PC-9 (cell line): Measurements from ENCODE around the gene TH. TPM values are rescaled to one million over a fixed set of nuclear protein-coding genes. Genes with fewer than 3 reads are reported as not detected.
A peak's percentile ranks its signal among the peaks of the same experiment; 100 is the strongest.

Experiments used
- BruUV-seq: library from RNA; stranded (reverse); fragments of 400-500 nt; replicated peaks from 2 replicates; lab custom pipeline; 2021; lab: Mats Ljungman, UMichigan
- CTCF ChIA-PET: fragments of 300-600 bp; sonication (Branson Sonifier 250); formaldehyde crosslinking; loops from one replicate; lab custom pipeline; 2022; ENCODE audit warnings: antibody characterized with exemption; lab: Charles Lee
- POLR2A ChIA-PET: fragments of 300-600 bp; sonication (Branson Sonifier 250); formaldehyde crosslinking; loops from one replicate; lab custom pipeline; 2022; ENCODE audit warnings: antibody characterized with exemption; ENCODE audit not compliant: unreplicated experiment; lab: Charles Lee
- DNase-seq, 2 experiments: peaks; one replicate each; pipeline versions ENCODE4 v3.0.0 to v3.0.0-alpha.2; 2015 to 2022; ENCODE audit warnings: mixed read lengths in 1 of 2
- H2AFZ ChIP-seq: fragments of 200-600 bp; sonication (generic); 2 replicates; pipeline ENCODE4 v1.8.1; 2017; ENCODE audit warnings: antibody characterized with exemption
- H3F3A ChIP-seq: fragments of 200-600 bp; sonication (generic); 2 replicates; pipeline ENCODE4 v1.8.1; 2017; ENCODE audit warnings: antibody characterized with exemption, mild to moderate bottlenecking, low read depth; ENCODE audit not compliant: insufficient read depth
- H3K27ac ChIP-seq: fragments of 200-600 bp; sonication (generic); 2 replicates; pipeline ENCODE4 v1.6.1; 2016; ENCODE audit warnings: mixed run types
- H3K27me3 ChIP-seq: fragments of 200-600 bp; sonication (generic); 2 replicates; pipeline ENCODE4 v1.6.1; 2016; ENCODE audit warnings: low read depth, mixed run types; ENCODE audit not compliant: insufficient read depth
- H3K36me3 ChIP-seq: fragments of 200-600 bp; sonication (generic); 2 replicates; pipeline ENCODE4 v1.6.1; 2016; ENCODE audit warnings: low read depth, mixed run types
- H3K4me1 ChIP-seq: fragments of 200-600 bp; sonication (generic); replicated peaks from 2 replicates; pipeline ENCODE4 v1.6.1; 2016; ENCODE audit warnings: mixed run types; ENCODE audit not compliant: insufficient read depth
- H3K4me2 ChIP-seq: fragments of 200-600 bp; sonication (generic); 2 replicates; pipeline ENCODE4 v1.6.1; 2017; ENCODE audit warnings: mixed run types
- H3K4me3 ChIP-seq: fragments of 200-600 bp; sonication (generic); 2 replicates; pipeline ENCODE4 v1.6.1; 2016; ENCODE audit warnings: mixed run types
- H3K79me2 ChIP-seq: fragments of 200-600 bp; sonication (generic); 2 replicates; pipeline ENCODE4 v1.6.1; 2017; ENCODE audit warnings: low read depth, mixed run types
- H3K9me2 ChIP-seq: fragments of 200-600 bp; sonication (generic); 2 replicates; pipeline ENCODE4 v1.8.1; 2017; ENCODE audit warnings: mild to moderate bottlenecking; ENCODE audit not compliant: insufficient read depth
- H3K9me3 ChIP-seq: fragments of 200-600 bp; sonication (generic); 2 replicates; pipeline ENCODE4 v1.8.1; 2016; ENCODE audit warnings: low read depth; ENCODE audit not compliant: insufficient read depth
- H4K20me1 ChIP-seq: fragments of 200-600 bp; sonication (generic); 2 replicates; pipeline ENCODE4 v1.8.1; 2017; ENCODE audit not compliant: insufficient read depth
- EZH2 ChIP-seq: fragments of 200-600 bp; sonication (generic); IDR thresholded peaks from 2 replicates; pipeline ENCODE4 v1.8.0; 2017; ENCODE audit warnings: antibody characterized with exemption, low read depth
- intact Hi-C: fragments of 100-400 bp; cut with micrococcal nuclease; formaldehyde crosslinking; loops from one replicate; pipeline ENCODE4 v1.10.0; 2022; ENCODE audit not compliant: unreplicated experiment
- total RNA-seq: library from RNA; stranded (reverse); gene quantifications from 2 replicates; pipeline ENCODE4 v1.2.3, GENCODE V29; 2021
- TF ChIP-seq, protein P1 (sequence below): fragments of 200-600 bp; sonication (generic); conservative IDR thresholded peaks from 2 replicates; pipeline ENCODE4 v1.6.1; 2017; ENCODE audit warnings: mixed run types, antibody characterized with exemption, mild to moderate bottlenecking, moderate library complexity

The TH gene
- total RNA-seq, 1 experiment from 2014 or later, result 2.2 TPM

DNA sequence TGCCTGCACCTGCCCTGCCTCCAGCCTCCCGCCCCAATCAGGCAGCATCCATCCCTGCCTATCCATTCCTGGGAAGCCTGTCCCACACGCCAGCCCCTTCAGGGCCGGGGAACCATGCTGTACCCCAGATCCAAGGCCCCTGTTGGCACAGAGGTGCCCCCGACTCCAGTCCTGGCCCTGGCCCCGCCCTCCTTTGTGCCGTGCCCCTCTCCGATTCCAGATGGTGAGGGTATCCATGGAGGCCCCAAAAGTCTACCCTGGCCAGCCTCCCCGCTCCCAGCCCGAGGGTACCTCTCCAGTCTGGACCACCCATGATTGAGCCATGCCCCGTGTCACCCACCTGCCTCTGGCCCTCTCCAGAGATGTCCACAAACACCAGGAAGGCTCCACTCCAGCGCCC is 2.7 kb upstream of the TH start:
- Histone ChIP-seq H3K4me1 (peaks cover 37% of the 10 kb centered on the region), H3K9me3 (no peaks in the 10 kb centered on the region), H3K4me2 (no peak overlapping the region), H3F3A (peaks cover 13% of the 10 kb centered on the region; the same call in 1 of the 2 replicates), H3K79me2 (no peaks in the 10 kb centered on the region), H3K36me3 (no peaks in the 10 kb centered on the region), H3K27ac (no peak overlapping the region), H3K27me3 (no peaks in the 10 kb centered on the region), H3K9me2 (no peaks in the 10 kb centered on the region), H2AFZ (no peak overlapping the region), H3K4me3 (no peak overlapping the region), H4K20me1 (no peaks in the 10 kb centered on the region)
- no peak for DNase-seq
- POLR2A ChIA-PET, result no interaction called here
- TF ChIP-seq, protein P1, sequence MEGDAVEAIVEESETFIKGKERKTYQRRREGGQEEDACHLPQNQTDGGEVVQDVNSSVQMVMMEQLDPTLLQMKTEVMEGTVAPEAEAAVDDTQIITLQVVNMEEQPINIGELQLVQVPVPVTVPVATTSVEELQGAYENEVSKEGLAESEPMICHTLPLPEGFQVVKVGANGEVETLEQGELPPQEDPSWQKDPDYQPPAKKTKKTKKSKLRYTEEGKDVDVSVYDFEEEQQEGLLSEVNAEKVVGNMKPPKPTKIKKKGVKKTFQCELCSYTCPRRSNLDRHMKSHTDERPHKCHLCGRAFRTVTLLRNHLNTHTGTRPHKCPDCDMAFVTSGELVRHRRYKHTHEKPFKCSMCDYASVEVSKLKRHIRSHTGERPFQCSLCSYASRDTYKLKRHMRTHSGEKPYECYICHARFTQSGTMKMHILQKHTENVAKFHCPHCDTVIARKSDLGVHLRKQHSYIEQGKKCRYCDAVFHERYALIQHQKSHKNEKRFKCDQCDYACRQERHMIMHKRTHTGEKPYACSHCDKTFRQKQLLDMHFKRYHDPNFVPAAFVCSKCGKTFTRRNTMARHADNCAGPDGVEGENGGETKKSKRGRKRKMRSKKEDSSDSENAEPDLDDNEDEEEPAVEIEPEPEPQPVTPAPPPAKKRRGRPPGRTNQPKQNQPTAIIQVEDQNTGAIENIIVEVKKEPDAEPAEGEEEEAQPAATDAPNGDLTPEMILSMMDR, result no peak
- no peak for TF ChIP-seq EZH2
- intact Hi-C loops, result no loop called here
- no TSS peak for BruUV-seq
- CTCF ChIA-PET, result no interaction called here

DNA sequence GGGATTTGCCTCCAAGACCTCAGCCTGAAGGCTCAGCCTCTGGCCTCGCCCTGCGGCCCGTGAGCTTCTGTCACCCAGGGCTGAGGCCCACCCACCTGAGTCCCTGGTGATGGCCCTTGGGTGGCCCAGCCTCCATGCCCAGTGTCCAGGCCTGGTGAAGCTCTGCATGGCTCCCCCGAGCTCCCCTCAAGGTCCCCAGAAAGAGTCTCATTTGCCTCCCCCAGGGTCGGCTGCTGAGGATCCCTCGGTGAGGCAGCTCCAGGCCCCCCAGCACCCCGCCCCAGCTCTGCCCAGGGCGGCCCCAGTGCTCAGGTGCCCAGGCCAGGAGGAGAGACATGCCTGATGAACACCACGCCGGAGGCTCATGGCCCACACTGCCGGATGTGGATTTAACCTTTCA is 2.1 kb upstream of the TH start:
- Histone ChIP-seq H3K27me3 (no peaks in the 10 kb centered on the region), H3F3A (peaks cover 11% of the 10 kb centered on the region; the same call in 1 of the 2 replicates), H3K27ac (no peak overlapping the region), H3K9me2 (no peaks in the 10 kb centered on the region), H3K4me3 (no peak overlapping the region), H4K20me1 (no peaks in the 10 kb centered on the region), H3K4me1 (peaks cover 39% of the 10 kb centered on the region), H3K79me2 (no peaks in the 10 kb centered on the region), H3K4me2 (no peak overlapping the region), H3K9me3 (no peaks in the 10 kb centered on the region), H3K36me3 (no peaks in the 10 kb centered on the region), H2AFZ (no peak overlapping the region)
- CTCF ChIA-PET, result no interaction called here
- intact Hi-C loops, result no loop called here
- BruUV-seq, result no TSS peak
- TF ChIP-seq, protein P1, result no peak
- TF ChIP-seq EZH2, result no peak
- DNase-seq, result no peak
- POLR2A ChIA-PET, result no interaction called here

DNA sequence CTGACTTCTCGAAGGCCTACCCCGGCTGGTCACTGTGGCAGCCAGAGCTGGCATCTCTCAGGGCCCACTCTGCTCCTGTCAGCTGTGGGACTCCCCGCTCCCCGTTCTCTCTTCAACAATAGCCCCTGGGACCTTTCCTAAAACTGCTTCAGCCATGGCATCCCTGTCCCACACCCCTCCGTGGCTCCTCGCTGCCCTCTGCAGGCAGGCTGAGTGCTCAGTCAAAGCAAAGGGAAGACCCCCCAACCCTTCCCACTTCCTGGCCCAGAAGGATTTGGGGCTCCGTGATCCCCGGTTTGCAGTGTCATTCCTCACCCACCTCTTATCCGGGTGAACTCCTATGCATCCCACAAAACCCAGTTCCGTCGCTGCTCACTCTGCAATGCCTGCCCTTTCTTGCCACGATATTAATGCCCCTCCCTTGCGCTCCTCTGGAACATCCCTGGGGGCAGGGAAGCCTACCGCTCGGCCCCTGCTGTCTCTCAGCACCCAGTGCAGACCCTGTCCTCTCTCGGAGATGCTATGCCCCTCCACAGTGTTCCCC is 1.6 kb upstream of the TH start:
- no peak for DNase-seq
- no peak overlapping the region for H2AFZ ChIP-seq
- H3K9me3 ChIP-seq, result no peaks in the 10 kb centered on the region
- H3K79me2 ChIP-seq, result no peaks in the 10 kb centered on the region
- ChIA-PET POLR2A (no interaction called here), CTCF (no interaction called here)
- H3K4me1 ChIP-seq, result peaks cover 40% of the 10 kb centered on the region
- H3K27me3 ChIP-seq, result no peaks in the 10 kb centered on the region
- no peaks in the 10 kb centered on the region for H4K20me1 ChIP-seq
- no peaks in the 10 kb centered on the region for H3K9me2 ChIP-seq
- no peak for TF ChIP-seq EZH2
- TF ChIP-seq, protein P1, result peak; percentile 49; the same call in 1 of the 2 replicates
- no peak overlapping the region for H3K4me2 ChIP-seq
- intact Hi-C loops, result no loop called here
- no TSS peak for BruUV-seq
- no peak overlapping the region for H3K4me3 ChIP-seq
- H3K36me3 ChIP-seq, result no peaks in the 10 kb centered on the region
- H3K27ac ChIP-seq, result no peak overlapping the region
- H3F3A ChIP-seq, result peaks cover 10% of the 10 kb centered on the region; the same call in 1 of the 2 replicates
